Fibroblast of peridontal ligament (primary cell): ENCODE data around the gene DBN1.
A peak's percentile ranks its signal among the peaks of the same experiment; 100 is the strongest.

Source experiments
- DNase-seq: peaks from one replicate; pipeline ENCODE4 v3.0.0-alpha.2; 2010; ENCODE audit errors: extremely low read depth

The DBN1 gene

GRCh38 chr5:177473443-177474001 is at the start of gene DBN1:
Gene DBN1, minus strand, starts transcription at chr5:177473634. Its CDS starts 113 bp downstream, at chr5:177473521.
- no peak for DNase-seq

- no peak for DNase-seq
Observed at GRCh38 chr5:177520916-177521513, 47.6 kb upstream of the DBN1 start.

GRCh38 chr5:177520271-177520670 is 46.8 kb upstream of the DBN1 start:
- no peak for DNase-seq

GRCh38 chr5:177519463-177520235 is 46.2 kb upstream of the DBN1 start:
- no peak for DNase-seq

- peak; percentile 99 for DNase-seq
Observed at GRCh38 chr5:177516601-177517568, 43.5 kb upstream of the DBN1 start, which contains the start of gene DDX41. Gene DDX41, minus strand, starts transcription at chr5:177516961. Its CDS starts 16 bp downstream, at chr5:177516945.

GRCh38 chr5:177515580-177515979 is 42.1 kb upstream of the DBN1 start:
- no peak for DNase-seq

- DNase-seq: no peak
Observed at GRCh38 chr5:177514541-177514940, 41.1 kb upstream of the DBN1 start.

GRCh38 chr5:177513500-177513899 is 40.1 kb upstream of the DBN1 start:
- DNase-seq: no peak

GRCh38 chr5:177512736-177513380 is 39.4 kb upstream of the DBN1 start:
- DNase-seq: no peak

GRCh38 chr5:177511796-177512675 is 38.6 kb upstream of the DBN1 start:
- no peak for DNase-seq

- no peak for DNase-seq
Observed at GRCh38 chr5:177511181-177511580, 37.7 kb upstream of the DBN1 start.

- no peak for DNase-seq
Observed at GRCh38 chr5:177510567-177511053, 37.2 kb upstream of the DBN1 start.

GRCh38 chr5:177509991-177510566 is 36.6 kb upstream of the DBN1 start:
- DNase-seq: no peak

GRCh38 chr5:177509381-177509951 is 36.0 kb upstream of the DBN1 start, which contains the start of gene DOK3:
Gene DOK3, minus strand, starts transcription at chr5:177509826. Its CDS starts 286 bp downstream, at chr5:177509540.
- DNase-seq: no peak

GRCh38 chr5:177508837-177509236 is 35.4 kb upstream of the DBN1 start:
- DNase-seq: no peak

- DNase-seq: no peak
Observed at GRCh38 chr5:177508221-177508611, 34.8 kb upstream of the DBN1 start.

GRCh38 chr5:177507596-177508220 is 34.3 kb upstream of the DBN1 start:
- DNase-seq: no peak

GRCh38 chr5:177507165-177507564 is 33.7 kb upstream of the DBN1 start:
- DNase-seq: no peak

GRCh38 chr5:177505075-177505474 is 31.6 kb upstream of the DBN1 start:
- DNase-seq: no peak
